Uterus (tissue), 4 donors: Measurements from ENCODE around the gene INTS1. TPM values are rescaled to one million over a fixed set of nuclear protein-coding genes. Genes with fewer than 3 reads are reported as not detected.
"Not testable (repeated sequence)": the region's sequence is repeated elsewhere in the genome, so short reads cannot be mapped to it uniquely, and the experiment has no call there.

Experiments used
- DNase-seq, 2 donors: peaks; one replicate each; pipeline ENCODE4 v3.0.0-alpha.2; 2019 to 2020
- H3K27ac ChIP-seq, 2 donors: fragments of 200-600 bp; sonication (generic); 1 replicate in 1 of 2; 2 replicates in 1 of 2; pipeline ENCODE4 v1.5.1; 2016 to 2018
- H3K27me3 ChIP-seq, 2 donors: fragments of 200-600 bp; sonication (generic); one replicate each; pipeline ENCODE4 v1.5.1; 2018 to 2019; ENCODE audit warnings: control low read depth in 1 of 2
- H3K36me3 ChIP-seq, 2 donors: fragments of 200-600 bp; sonication (generic); one replicate each; pipeline ENCODE4 v1.5.1; 2019; ENCODE audit warnings: control low read depth in 1 of 2
- H3K4me1 ChIP-seq, 2 donors: fragments of 200-600 bp; sonication (generic); one replicate each; pipeline ENCODE4 v1.5.1; 2018 to 2019; ENCODE audit warnings: control low read depth in 1 of 2
- H3K4me3 ChIP-seq, 2 donors: fragments of 200-600 bp; sonication (generic); 1 replicate in 1 of 2; 2 replicates in 1 of 2; pipeline ENCODE4 v1.5.1; 2018 to 2019; ENCODE audit warnings: mild to moderate bottlenecking in 1 of 2
- H3K9me3 ChIP-seq, 2 donors: fragments of 200-600 bp; sonication (generic); one replicate each; pipeline ENCODE4 v1.5.1; 2019; ENCODE audit warnings: control low read depth in 1 of 2
- POLR2A ChIP-seq, 2 donors: fragments of 450-650 bp; IDR thresholded peaks; one replicate each; pipeline ENCODE4 v1.6.1; 2016; ENCODE audit warnings: antibody characterized with exemption in 2 of 2, mild to moderate bottlenecking in 1 of 2, moderate library complexity in 1 of 2
- intact Hi-C: fragments of 100-400 bp; cut with DNase I; formaldehyde crosslinking; loops from one replicate; pipeline ENCODE4 v1.15.1; 2023; ENCODE audit warnings: low total_unique reads
- total RNA-seq, 4 donors: library from RNA; depleted of rRNA in 3 of 4; stranded (reverse); fragments of >200 nt in 3 of 4; gene quantifications; one replicate each; pipeline versions ENCODE4 v1.1.0 to v1.2.4, GENCODE V29; 2014 to 2023
- TF ChIP-seq, protein P1 (sequence below), 4 experiments: fragments of 200-600 bp in 2 of 4; fragments of 450-650 bp in 2 of 4; sonication (generic) in 2 of 4; IDR thresholded peaks; one replicate each; pipeline ENCODE4 v1.5.1; 2016 to 2019; ENCODE audit warnings: antibody characterized with exemption in 4 of 4, mild to moderate bottlenecking in 2 of 4, moderate library complexity in 1 of 4
- donor health status: DM: yes; HTN: yes; CAD: no.

The INTS1 gene
- total RNA-seq, 4 donors from 2014 or later, result 8.2 to 68.9 (median 30.3) TPM

DNA sequence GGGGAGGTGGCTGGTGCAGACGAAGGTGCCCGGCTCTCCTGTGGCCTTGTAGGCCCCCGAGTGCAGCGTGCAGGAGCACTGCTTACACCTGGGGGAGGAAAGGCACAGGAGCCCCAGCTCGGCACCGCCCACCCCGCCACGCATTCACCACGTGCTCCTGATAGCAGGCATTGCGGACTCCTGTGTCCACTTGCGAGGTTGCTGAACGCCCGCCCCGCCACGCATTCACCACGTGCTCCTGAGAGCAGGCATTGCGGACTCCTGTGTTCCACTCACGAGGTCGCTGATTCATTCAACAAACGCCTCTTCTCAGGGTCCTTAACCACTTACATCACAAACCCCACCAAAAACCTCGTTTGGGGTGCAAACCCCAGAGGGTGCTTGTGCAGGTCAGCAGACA is 58.8 kb downstream of the INTS1 start:
- Histone ChIP-seq H3K4me1 (no peaks in the 10 kb centered on the region), H3K9me3 (no peaks in the 10 kb centered on the region), H3K27me3 (no peaks in the 10 kb centered on the region), H3K36me3 (no peaks in the 10 kb centered on the region), H3K4me3 (no peak overlapping the region), H3K27ac (no peak overlapping the region)
- TF ChIP-seq, protein P1, sequence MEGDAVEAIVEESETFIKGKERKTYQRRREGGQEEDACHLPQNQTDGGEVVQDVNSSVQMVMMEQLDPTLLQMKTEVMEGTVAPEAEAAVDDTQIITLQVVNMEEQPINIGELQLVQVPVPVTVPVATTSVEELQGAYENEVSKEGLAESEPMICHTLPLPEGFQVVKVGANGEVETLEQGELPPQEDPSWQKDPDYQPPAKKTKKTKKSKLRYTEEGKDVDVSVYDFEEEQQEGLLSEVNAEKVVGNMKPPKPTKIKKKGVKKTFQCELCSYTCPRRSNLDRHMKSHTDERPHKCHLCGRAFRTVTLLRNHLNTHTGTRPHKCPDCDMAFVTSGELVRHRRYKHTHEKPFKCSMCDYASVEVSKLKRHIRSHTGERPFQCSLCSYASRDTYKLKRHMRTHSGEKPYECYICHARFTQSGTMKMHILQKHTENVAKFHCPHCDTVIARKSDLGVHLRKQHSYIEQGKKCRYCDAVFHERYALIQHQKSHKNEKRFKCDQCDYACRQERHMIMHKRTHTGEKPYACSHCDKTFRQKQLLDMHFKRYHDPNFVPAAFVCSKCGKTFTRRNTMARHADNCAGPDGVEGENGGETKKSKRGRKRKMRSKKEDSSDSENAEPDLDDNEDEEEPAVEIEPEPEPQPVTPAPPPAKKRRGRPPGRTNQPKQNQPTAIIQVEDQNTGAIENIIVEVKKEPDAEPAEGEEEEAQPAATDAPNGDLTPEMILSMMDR (IDR thresholded peaks at IDR 0.05), result no peak
- TF ChIP-seq POLR2A (IDR thresholded peaks at IDR 0.05), result no peak
- intact Hi-C loops, result no loop called here
- DNase-seq, result no peak

DNA sequence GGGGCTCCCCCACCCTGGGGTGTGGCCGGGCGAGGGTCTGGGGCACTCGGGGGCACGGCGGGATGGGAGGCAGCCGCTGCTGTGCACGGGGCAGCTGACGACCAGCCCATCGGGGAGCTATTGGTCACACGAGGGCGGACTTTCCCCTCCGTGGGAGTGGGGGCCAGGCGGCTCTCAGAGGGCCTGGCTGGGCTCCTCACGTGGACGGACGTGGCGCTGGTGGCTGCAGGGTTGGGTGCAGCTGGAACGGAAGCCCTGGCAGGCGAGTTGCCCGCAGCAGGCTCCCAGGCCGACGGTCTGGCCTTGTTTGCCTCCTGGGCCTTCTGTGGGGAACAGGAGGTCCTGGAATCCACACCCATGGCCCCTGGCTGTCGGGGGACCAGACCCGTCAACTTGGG is 59.3 kb downstream of the INTS1 start:
- no peaks in the 10 kb centered on the region for H3K36me3 ChIP-seq
- no peaks in the 10 kb centered on the region for H3K27me3 ChIP-seq
- no peak for DNase-seq
- H3K9me3 ChIP-seq, result no peaks in the 10 kb centered on the region
- H3K4me1 ChIP-seq, result no peaks in the 10 kb centered on the region
- no peak overlapping the region for H3K4me3 ChIP-seq
- TF ChIP-seq, protein P1 (IDR thresholded peaks at IDR 0.05), result no peak
- intact Hi-C loops, result no loop called here
- no peak overlapping the region for H3K27ac ChIP-seq

DNA sequence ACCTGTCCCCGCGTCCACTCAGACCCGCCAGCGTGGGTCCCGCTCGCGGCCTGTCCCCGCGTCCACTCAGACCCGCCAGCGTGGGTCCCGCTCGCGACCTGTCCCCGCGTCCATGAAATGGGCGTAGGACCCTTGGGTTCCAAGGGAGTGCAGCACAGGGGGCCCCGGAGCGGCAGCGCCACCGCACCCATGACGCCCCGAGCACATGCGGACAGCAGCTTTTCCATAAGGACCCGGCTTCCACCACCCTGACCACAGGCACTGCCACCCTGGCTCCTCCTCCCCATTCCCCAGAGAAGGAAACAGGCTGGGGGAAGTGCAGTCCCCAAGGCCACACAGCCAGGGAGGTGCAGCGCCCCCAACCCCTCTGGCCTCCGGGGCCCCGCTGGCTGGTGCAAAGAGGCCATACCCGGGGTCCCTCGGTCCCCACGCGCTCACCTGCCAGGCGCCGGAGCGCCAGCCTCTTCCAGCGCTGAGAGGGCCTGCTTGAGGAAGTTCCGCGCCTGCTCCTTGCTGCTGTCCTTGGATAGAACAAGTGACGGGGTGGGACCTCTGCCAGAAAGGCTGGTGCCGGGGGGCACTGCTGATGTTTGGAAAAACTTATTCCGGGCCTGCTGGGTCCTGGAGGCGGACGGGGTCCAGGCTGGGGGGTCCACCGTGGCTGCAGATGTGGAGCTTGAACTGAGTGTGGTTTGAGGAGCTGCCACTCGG is 59.8 kb downstream of the INTS1 start:
- H3K4me1 ChIP-seq, result no peaks in the 10 kb centered on the region
- TF ChIP-seq, protein P1 (IDR thresholded peaks at IDR 0.05), result no peak
- no peak for TF ChIP-seq POLR2A (IDR thresholded peaks at IDR 0.05)
- H3K36me3 ChIP-seq, result no peaks in the 10 kb centered on the region
- intact Hi-C loops, result no loop called here
- no peaks in the 10 kb centered on the region for H3K9me3 ChIP-seq
- DNase-seq, result no peak
- H3K27me3 ChIP-seq, result no peaks in the 10 kb centered on the region
- no peak overlapping the region for H3K27ac ChIP-seq
- no peak overlapping the region for H3K4me3 ChIP-seq

DNA sequence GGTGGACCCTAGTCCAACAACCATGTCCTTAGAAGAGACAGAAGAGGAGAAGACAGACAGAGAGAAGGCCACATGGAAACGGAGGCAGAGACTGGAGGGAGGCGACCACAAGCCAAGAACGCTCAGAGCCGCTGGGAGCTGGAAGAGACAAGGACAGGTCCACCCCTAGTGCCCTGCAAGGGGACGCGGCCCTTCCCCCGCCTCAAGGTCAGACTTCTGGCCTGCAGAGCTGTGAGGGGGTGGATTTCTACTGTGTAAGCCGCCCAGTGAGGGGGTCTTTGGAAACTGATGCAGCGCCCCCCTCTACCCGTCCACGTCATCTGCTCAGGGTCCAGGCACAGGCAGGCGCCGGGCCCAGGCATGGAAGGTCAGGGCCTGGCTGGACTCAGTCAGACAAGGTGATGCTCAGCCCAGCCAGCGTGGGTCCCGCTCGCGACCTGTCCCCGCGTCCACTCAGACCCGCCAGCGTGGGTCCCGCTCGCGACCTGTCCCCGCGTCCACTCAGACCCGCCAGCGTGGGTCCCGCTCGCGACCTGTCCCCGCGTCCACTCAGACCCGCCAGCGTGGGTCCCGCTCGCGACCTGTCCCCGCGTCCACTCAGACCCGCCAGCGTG is 60.5 kb downstream of the INTS1 start:
- intact Hi-C loops, result not testable (repeated sequence)

DNA sequence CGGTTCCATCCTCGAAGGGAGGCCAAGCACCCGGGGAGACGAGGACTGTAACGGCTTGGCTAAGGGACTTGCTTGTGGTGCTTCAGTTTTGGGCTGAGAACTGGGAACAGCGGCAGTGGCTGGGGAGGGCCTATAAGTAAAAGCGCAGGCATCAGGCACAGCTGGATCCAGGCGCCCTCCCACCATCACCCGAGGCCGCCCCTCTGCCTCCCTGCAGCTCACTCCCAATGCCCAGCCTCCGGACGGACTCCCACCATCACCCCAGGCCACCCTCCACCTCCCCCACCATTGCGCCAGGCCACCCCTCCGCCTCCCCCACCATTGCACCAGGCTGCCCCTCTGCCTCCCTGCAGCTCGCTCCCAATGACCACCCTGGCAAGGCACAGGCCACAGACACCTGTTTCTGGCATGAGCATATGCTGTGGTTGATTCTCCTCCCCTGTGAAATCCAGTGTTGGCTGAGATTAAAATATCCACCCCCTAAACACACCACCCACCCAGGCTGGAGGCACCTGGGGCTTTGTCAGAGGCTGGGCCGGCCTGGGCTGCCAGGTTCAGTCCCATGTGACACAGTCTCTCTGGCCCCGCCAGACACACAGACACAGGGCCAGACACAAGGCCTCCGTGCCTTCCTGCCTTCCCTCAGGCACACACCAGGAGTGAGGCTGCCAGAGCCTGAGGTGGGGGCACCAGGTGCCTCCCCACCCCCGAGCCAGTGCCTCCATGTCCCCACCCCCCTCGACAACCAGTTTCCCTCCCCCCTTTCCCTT is 61.6 kb downstream of the INTS1 start:
- Histone ChIP-seq H3K4me1 (no peaks in the 10 kb centered on the region), H3K27ac (no peak overlapping the region), H3K27me3 (no peaks in the 10 kb centered on the region), H3K4me3 (no peak overlapping the region), H3K9me3 (no peaks in the 10 kb centered on the region), H3K36me3 (no peaks in the 10 kb centered on the region)
- TF ChIP-seq POLR2A (IDR thresholded peaks at IDR 0.05), result no peak
- TF ChIP-seq, protein P1 (IDR thresholded peaks at IDR 0.05), result no peak
- intact Hi-C loops, result no loop called here
- DNase-seq, result no peak

More for the DNA sequence above, 60.5 kb downstream of the INTS1 start:
- not testable (repeated sequence) for H3K27me3 ChIP-seq, H3K36me3 ChIP-seq, H3K4me3 ChIP-seq, H3K27ac ChIP-seq, DNase-seq, H3K4me1 ChIP-seq, H3K9me3 ChIP-seq
